HepG2 (cell line): Measurements from ENCODE around the gene THADA.

ENCODE experiments used
- CTCF ChIP-seq: sonication (generic); formaldehyde crosslinking; IDR thresholded peaks from 2 replicates; pipeline ENCODE4 v1.5.0; 2020; ENCODE audit warnings: mild to moderate bottlenecking, missing genetic modification reagents, moderate library complexity
- HNRNPK ChIP-seq: fragments of 200-400 bp; formaldehyde crosslinking; IDR thresholded peaks from 2 replicates; pipeline ENCODE4 v1.6.1; 2018; ENCODE audit warnings: low read length, low read depth, moderate library complexity, mild to moderate bottlenecking; ENCODE audit not compliant: poor library complexity, severe bottlenecking
- MAFK ChIP-seq, 2 experiments: IDR thresholded peaks in 1 of 2; conservative IDR thresholded peaks in 1 of 2; 2 replicates each; pipeline ENCODE4 v1.6.1; 2011; ENCODE audit warnings: improper control_type of control experiment in 2 of 2, low read length in 2 of 2
- TCF12 ChIP-seq, 2 experiments: fragments of 450-650 bp in 1 of 2; sonication (generic) in 1 of 2; formaldehyde crosslinking in 1 of 2; IDR thresholded peaks; 2 replicates each; pipeline versions ENCODE4 v1.6.1 to v1.8.0; 2017 to 2022; ENCODE audit warnings: antibody characterized with exemption in 1 of 2, mild to moderate bottlenecking in 1 of 2, missing genetic modification reagents in 1 of 2, moderate library complexity in 1 of 2
- TP53 ChIP-seq: sonication (generic); formaldehyde crosslinking; conservative IDR thresholded peaks from 2 replicates; pipeline ENCODE4 v1.4.0; 2020; ENCODE audit warnings: missing genetic modification reagents
- ZFP1 ChIP-seq: IDR thresholded peaks from 2 replicates; pipeline ENCODE4 v1.6.1; 2016
- ZIK1 ChIP-seq: sonication (generic); formaldehyde crosslinking; IDR thresholded peaks from 2 replicates; pipeline ENCODE4 v1.5.0; 2020; ENCODE audit warnings: mild to moderate bottlenecking, low read depth, missing genetic modification reagents, borderline replicate concordance
- ZNF121 ChIP-seq: sonication (generic); formaldehyde crosslinking; IDR thresholded peaks from 2 replicates; pipeline ENCODE4 v1.5.0; 2020; ENCODE audit warnings: mild to moderate bottlenecking, missing genetic modification reagents
- ZNF879 ChIP-seq: sonication (generic); formaldehyde crosslinking; IDR thresholded peaks from 2 replicates; pipeline ENCODE4 v1.8.1; 2023; ENCODE audit warnings: missing genetic modification reagents
- TF ChIP-seq, protein P1 (sequence below): sonication (generic); formaldehyde crosslinking; IDR thresholded peaks from 2 replicates; pipeline ENCODE4 v1.4.0; 2020; ENCODE audit warnings: missing genetic modification reagents, borderline replicate concordance
- TF ChIP-seq, protein P2 (sequence below): sonication (generic); formaldehyde crosslinking; IDR thresholded peaks from 2 replicates; pipeline ENCODE4 v1.8.1; 2023; ENCODE audit warnings: mild to moderate bottlenecking, missing genetic modification reagents, borderline replicate concordance

DNA sequence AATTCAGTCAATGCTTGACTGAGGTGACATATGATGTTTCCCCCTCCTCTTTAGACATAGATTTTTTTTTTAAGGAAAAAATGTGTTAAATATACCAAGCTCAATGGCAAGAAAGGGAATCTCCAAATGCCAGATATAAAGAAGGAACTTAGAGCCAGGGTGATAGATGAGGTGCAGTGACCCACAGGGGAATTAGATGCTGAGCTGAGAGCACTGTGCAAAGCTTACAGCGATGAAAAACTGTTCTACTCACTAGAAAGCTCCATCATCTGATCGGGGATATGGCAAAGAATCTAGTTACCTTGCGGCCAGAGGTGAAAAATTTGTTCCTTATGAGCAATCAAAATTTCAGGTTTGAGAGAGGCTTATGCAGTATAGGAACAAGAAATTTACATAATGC, 218.5 kb downstream of the THADA start:
- no peak for TF ChIP-seq TP53 (CRISPR knock-in tag)
- TF ChIP-seq HNRNPK: no peak
- no peak for TF ChIP-seq ZNF879
- TF ChIP-seq TCF12 (IDR thresholded peaks at IDR 0.05): no peak
- no peak for TF ChIP-seq TCF12 (CRISPR knock-in tag; IDR thresholded peaks at IDR 0.05)
- no peak for TF ChIP-seq ZIK1 (CRISPR knock-in tag)
- no peak for TF ChIP-seq MAFK (conservative IDR thresholded peaks at IDR 0.05 in 1 of 2, IDR thresholded peaks at IDR 0.05 in 1 of 2; ENCODE audit: low read length in 2 of 2)
- TF ChIP-seq CTCF: no peak
- TF ChIP-seq, protein P1, sequence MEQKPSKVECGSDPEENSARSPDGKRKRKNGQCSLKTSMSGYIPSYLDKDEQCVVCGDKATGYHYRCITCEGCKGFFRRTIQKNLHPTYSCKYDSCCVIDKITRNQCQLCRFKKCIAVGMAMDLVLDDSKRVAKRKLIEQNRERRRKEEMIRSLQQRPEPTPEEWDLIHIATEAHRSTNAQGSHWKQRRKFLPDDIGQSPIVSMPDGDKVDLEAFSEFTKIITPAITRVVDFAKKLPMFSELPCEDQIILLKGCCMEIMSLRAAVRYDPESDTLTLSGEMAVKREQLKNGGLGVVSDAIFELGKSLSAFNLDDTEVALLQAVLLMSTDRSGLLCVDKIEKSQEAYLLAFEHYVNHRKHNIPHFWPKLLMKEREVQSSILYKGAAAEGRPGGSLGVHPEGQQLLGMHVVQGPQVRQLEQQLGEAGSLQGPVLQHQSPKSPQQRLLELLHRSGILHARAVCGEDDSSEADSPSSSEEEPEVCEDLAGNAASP (CRISPR knock-in tag): no peak
- TF ChIP-seq ZNF121: no peak
- TF ChIP-seq, protein P2, sequence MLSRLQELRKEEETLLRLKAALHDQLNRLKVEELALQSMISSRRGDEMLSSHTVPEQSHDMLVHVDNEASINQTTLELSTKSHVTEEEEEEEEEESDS: no peak
- TF ChIP-seq ZFP1 (CRISPR knock-in tag): no peak
